Measurements from ENCODE around the gene MORN5.

Gene MORN5

DNA sequence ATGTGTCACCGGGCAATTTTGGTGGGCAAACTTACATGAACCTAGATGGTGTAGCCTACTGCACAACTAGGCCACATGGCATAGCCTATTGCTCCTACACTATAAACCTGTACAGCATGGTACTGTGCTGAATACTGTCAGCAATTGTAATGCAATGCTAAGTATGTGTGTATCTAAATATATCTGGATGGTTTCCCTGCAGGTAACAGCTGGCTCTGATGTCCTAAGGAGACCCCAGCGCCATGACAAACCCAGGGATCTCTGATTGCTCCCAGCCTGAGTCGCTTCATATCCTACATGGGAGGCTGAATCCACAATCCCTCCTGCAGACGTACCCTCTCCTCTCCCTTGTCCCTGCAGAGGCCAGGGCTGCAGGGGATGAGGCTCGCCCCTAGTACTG is 40.0 kb upstream of the MORN5 start (continued):
- TF ChIP-seq, protein P1, sequence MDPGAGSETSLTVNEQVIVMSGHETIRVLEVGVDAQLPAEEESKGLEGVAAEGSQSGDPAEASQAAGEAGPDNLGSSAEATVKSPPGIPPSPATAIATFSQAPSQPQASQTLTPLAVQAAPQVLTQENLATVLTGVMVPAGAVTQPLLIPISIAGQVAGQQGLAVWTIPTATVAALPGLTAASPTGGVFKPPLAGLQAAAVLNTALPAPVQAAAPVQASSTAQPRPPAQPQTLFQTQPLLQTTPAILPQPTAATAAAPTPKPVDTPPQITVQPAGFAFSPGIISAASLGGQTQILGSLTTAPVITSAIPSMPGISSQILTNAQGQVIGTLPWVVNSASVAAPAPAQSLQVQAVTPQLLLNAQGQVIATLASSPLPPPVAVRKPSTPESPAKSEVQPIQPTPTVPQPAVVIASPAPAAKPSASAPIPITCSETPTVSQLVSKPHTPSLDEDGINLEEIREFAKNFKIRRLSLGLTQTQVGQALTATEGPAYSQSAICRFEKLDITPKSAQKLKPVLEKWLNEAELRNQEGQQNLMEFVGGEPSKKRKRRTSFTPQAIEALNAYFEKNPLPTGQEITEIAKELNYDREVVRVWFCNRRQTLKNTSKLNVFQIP (CRISPR knock-in tag; IDR thresholded peaks at IDR 0.05; ENCODE audit: borderline replicate concordance, low read depth) = no peak
- TF ChIP-seq ISL1 (CRISPR knock-in tag; IDR thresholded peaks at IDR 0.05) = no peak
- no peak for TF ChIP-seq TCF4 (CRISPR knock-in tag; IDR thresholded peaks at IDR 0.05; ENCODE audit: borderline replicate concordance)
- no peak for TF ChIP-seq OSR1 (CRISPR knock-in tag; IDR thresholded peaks at IDR 0.05)
- no peak for TF ChIP-seq ZFP30 (CRISPR knock-in tag; IDR thresholded peaks at IDR 0.05)
- TF ChIP-seq, protein P2, sequence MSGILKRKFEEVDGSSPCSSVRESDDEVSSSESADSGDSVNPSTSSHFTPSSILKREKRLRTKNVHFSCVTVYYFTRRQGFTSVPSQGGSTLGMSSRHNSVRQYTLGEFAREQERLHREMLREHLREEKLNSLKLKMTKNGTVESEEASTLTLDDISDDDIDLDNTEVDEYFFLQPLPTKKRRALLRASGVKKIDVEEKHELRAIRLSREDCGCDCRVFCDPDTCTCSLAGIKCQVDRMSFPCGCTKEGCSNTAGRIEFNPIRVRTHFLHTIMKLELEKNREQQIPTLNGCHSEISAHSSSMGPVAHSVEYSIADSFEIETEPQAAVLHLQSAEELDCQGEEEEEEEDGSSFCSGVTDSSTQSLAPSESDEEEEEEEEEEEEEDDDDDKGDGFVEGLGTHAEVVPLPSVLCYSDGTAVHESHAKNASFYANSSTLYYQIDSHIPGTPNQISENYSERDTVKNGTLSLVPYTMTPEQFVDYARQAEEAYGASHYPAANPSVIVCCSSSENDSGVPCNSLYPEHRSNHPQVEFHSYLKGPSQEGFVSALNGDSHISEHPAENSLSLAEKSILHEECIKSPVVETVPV (CRISPR knock-in tag; IDR thresholded peaks at IDR 0.05) = no peak
- TF ChIP-seq TSHZ2 (CRISPR knock-in tag; IDR thresholded peaks at IDR 0.05) = no peak
- no peak for TF ChIP-seq ESRRG (CRISPR knock-in tag; IDR thresholded peaks at IDR 0.05)

- ATAC-seq = no peak
- no peak for TF ChIP-seq ZFP30 (CRISPR knock-in tag; IDR thresholded peaks at IDR 0.05)
- no peak for TF ChIP-seq SNAI2 (CRISPR knock-in tag; IDR thresholded peaks at IDR 0.05)
- no peak for TF ChIP-seq PPARA (CRISPR knock-in tag; IDR thresholded peaks at IDR 0.05; ENCODE audit: borderline replicate concordance)
- TF ChIP-seq TSHZ2 (CRISPR knock-in tag; IDR thresholded peaks at IDR 0.05) = no peak
- no peak for TF ChIP-seq CSDC2 (CRISPR knock-in tag; IDR thresholded peaks at IDR 0.05)
Measured at GRCh38 chr9:122120316-122121071, 39.2 kb upstream of the MORN5 start.

DNA sequence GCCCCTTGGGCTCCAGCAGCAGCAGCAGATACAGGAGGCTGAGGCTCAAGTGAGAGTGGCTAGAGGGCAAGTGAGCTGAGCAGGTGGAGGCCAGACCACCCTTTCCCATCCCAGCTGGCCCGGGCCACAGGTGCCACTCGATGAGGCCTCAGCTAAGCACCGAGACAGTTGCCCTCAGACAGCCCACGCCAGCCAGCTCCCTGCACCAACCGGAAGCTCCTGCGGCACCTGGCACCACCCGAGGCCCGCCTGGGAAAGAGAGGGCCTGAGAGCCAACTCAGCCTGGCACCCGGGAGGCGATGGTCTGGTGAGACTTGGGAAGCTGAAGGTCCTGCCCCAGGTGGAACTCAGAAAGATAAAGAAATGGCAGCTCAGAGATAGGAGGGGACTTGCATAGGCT is 38.3 kb upstream of the MORN5 start:
- ATAC-seq = no peak
- TF ChIP-seq ZNF70 (CRISPR knock-in tag; IDR thresholded peaks at IDR 0.05) (no peak), CREB5 (CRISPR knock-in tag; IDR thresholded peaks at IDR 0.05; ENCODE audit: low read depth) (no peak), RARB (CRISPR knock-in tag; IDR thresholded peaks at IDR 0.05) (no peak), ZNF8 (CRISPR knock-in tag; IDR thresholded peaks at IDR 0.05) (no peak), OSR1 (CRISPR knock-in tag; IDR thresholded peaks at IDR 0.05) (no peak), BACH2 (CRISPR knock-in tag; IDR thresholded peaks at IDR 0.05; ENCODE audit: borderline replicate concordance) (no peak), ZC3H10 (CRISPR knock-in tag; IDR thresholded peaks at IDR 0.05) (no peak), ZFP3 (CRISPR knock-in tag; IDR thresholded peaks at IDR 0.05) (no peak), ZFP30 (CRISPR knock-in tag; IDR thresholded peaks at IDR 0.05) (no peak), CSDC2 (CRISPR knock-in tag; IDR thresholded peaks at IDR 0.05) (no peak), ESRRG (CRISPR knock-in tag; IDR thresholded peaks at IDR 0.05) (no peak), ISL1 (CRISPR knock-in tag; IDR thresholded peaks at IDR 0.05) (no peak), GLIS3 (CRISPR knock-in tag; IDR thresholded peaks at IDR 0.05) (no peak), ARNTL (CRISPR knock-in tag; IDR thresholded peaks at IDR 0.05; ENCODE audit: borderline replicate concordance, low read depth) (no peak)
- TF ChIP-seq, protein P1 (CRISPR knock-in tag; IDR thresholded peaks at IDR 0.05; ENCODE audit: borderline replicate concordance, low read depth) = no peak
- TF ChIP-seq, protein P3, sequence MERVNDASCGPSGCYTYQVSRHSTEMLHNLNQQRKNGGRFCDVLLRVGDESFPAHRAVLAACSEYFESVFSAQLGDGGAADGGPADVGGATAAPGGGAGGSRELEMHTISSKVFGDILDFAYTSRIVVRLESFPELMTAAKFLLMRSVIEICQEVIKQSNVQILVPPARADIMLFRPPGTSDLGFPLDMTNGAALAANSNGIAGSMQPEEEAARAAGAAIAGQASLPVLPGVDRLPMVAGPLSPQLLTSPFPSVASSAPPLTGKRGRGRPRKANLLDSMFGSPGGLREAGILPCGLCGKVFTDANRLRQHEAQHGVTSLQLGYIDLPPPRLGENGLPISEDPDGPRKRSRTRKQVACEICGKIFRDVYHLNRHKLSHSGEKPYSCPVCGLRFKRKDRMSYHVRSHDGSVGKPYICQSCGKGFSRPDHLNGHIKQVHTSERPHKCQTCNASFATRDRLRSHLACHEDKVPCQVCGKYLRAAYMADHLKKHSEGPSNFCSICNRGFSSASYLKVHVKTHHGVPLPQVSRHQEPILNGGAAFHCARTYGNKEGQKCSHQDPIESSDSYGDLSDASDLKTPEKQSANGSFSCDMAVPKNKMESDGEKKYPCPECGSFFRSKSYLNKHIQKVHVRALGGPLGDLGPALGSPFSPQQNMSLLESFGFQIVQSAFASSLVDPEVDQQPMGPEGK (CRISPR knock-in tag; IDR thresholded peaks at IDR 0.05; ENCODE audit: borderline replicate concordance) = no peak

Measured in SK-N-SH treated with all-trans-retinoic acid at 6 μM for 48 hours (cell line).